Ramos (cell line): ENCODE measurements around the gene TNFSF8.

Experiments
- in situ Hi-C: fragments of 300-500 bp; cut with MboI; formaldehyde crosslinking; loops from one replicate; pipeline ENCODE4 v1.14.3; 2022; ENCODE audit warnings: low sequenced_read_pairs; ENCODE audit not compliant: unreplicated experiment

TNFSF8 gene, protein sequence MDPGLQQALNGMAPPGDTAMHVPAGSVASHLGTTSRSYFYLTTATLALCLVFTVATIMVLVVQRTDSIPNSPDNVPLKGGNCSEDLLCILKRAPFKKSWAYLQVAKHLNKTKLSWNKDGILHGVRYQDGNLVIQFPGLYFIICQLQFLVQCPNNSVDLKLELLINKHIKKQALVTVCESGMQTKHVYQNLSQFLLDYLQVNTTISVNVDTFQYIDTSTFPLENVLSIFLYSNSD

DNA sequence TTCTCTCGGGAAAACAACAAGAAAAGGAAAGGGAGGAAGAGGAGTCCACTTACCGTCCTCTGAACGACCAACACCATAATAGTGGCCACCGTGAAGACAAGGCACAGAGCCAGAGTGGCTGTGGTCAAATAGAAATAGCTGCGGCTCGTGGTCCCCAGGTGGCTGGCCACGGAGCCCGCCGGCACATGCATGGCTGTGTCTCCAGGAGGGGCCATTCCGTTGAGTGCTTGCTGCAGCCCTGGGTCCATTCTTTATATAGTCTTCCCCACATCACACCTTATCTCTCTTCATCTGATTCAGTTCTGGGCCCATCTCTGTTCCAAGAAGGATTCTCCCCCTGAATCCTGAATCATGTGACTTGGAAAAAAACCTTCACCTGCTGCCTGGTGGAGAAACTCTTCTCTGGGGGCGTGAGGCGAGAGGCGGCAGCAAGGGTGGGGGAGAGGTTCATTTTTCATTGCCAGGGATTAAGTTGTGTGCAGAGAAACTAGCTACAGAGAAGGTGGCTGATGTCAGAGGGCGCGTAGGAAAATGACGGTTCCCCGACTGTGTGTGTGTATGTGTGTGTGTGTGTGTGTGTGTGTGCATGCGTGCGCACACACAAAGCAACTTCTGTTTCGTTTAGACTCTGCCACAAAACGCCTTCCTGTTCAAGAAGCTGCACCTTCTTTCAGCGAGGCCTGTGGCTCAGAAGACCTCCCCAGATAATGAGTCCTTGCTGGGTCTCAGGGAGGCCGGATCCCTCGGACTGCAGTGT lies at the start of gene TNFSF8:
Gene TNFSF8 (minus strand): TSS at position 536 of the 757 bp plus-strand sequence. CDS start 288 bp downstream, at position 248.
- in situ Hi-C loops = no loop called here

DNA sequence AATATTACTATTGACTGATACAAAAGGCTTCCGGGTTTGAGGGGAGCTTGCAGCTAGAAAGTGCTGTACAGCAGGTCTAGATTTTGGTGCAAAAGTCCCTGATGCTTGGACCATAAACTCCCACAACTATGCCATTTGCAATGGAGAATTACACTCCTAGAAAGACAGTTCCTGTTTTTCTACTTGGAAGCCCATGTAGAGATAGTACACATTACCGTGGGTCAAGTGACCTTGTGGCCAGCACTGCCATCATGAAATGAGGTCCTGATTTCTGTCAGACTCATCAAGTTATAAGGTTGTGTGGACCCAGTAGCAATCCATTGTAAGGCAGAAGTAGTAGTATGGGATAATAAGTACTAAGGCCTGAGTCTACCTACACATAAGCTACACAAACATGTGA lies 42.8 kb upstream of the TNFSF8 start:
- in situ Hi-C loops = no loop called here

DNA sequence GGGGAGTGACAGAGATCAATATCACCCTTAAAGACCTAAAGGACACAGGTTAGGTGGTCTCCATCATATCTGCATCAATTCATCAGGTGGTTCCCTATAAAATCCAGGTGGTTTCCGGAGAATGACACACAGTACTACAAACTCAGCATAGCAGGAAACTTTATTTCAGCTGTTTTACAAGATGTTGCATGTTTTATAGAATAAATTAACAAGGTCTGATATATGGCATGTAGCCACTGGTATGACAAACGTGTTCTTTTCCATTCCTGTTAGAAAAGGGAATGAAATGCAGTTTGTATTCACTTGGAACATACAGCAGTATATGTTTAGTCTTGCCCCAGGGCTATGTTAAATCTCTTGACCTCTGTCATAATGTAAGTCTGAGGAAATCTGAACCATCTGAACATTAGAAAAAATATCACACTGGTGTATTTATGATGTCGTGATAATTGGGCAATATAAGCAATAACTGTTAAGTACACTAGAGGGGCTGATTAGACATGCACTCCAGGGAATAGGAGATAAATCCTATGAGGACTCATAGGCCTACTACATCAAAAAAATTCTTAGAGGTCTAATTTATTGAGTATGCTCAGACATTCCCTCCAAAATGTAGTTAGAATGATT lies 42.2 kb upstream of the TNFSF8 start:
- in situ Hi-C loops = no loop called here

DNA sequence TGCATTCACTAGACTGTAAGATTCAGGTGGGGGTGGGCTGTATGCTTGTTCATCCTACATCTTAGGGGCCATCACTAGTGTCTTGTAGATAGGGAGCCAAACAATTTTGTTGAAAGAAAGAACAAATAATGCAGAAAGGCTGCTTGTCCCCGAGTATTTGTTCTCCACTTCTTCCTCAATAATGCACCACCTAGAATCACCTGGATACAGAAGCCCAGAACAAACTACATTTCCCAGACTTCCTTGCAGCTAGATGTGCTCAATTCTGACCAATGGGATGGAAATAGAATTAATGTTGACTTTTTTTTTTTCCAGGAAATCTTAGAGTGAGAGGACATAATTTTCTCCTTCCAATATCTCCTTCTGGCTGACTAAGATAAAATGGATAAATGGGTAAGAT lies 38.9 kb upstream of the TNFSF8 start:
- in situ Hi-C loops = no loop called here

DNA sequence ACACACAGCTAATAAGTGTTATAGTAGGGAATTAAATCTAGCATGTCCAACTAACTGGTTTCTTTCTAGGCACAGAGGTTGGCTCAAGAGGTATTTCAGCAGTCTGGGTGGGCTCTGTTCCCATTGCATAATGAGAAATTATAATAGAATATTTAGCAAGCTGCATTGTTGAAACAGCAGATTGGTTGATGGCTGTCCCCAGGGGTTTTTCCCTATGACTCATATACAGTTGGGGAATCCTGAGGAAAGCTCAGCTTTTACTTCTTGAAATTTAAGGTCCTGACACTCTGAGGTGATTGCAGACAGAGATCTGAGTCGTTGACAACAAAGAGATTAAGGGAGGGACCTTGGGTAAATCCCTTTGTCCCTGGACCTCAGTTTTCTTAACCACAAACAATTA lies 38.3 kb upstream of the TNFSF8 start:
- in situ Hi-C loops = no loop called here

DNA sequence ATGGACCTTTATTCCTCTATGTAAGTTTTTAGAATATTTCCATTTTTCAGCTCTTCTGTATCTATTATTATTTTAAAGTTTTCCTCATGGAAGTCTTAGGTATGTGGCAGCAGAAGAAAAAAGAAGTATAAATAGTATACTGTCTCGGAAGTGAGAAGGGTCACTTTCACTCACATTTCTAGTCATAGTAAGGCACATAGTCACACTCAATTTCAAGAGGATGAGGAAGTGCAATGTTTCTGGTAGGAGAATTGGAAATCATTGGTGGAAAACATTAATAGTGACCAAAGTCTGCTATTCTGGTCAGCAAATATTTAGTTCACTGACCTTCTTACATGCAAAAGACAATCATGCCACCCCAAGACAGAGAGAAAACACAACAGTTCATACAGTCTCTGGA lies 35.2 kb upstream of the TNFSF8 start:
- in situ Hi-C loops = no loop called here

DNA sequence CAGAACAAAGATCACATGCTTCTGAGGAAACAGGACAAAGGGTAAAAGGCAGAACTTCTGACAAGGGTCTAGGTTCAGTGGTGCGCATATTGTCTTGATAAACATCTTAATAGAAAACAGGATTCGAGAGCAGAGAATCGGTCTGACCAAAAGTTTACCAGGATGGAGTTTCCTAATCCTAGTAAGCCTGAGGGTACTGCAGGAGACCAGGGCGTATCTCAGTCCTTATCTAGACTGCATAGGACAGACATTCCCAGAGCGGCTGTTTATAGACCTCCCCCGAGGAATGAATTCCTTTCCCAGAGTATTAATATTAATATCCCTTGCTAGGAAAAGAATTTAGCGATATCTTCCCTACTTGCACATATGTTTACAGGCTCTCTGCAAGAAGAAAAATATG lies 32.4 kb upstream of the TNFSF8 start:
- in situ Hi-C loops = no loop called here

DNA sequence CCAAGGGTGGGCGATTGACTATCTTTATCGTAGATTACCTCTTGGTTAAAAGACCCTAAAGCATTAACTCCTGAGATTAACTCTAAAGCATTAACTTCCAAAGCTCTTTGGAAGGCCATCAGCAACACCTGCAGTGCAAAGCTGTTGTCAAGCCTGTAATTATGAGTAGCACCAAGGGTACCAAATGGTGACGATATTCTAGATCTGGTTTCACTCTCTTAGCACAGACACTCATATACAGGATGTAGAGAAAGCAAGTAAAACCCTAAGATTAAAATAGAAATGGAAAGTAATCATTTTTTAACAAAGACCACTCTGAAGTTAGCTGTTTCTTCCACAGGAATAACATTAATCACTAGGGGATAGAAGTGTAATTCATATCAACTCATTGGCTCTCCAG lies 29.9 kb upstream of the TNFSF8 start:
- in situ Hi-C loops = no loop called here

DNA sequence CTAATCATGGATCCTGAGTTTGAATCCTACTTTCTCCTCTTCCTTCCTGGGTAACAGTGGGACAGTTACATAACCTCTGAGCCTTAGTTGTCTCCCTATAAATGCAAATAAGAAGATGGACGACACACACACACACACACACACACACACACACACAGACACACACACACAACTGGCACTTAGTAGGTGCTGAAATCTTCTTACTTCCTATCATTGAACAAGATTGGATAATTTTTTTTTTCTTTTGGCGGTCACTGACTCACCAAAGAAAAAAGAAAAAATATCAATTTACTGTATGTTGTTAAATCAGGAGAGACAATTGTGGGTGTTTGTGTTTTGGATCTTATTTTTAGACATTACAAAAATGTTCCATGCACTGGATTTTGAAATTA lies 28.4 kb upstream of the TNFSF8 start:
- in situ Hi-C loops = no loop called here

DNA sequence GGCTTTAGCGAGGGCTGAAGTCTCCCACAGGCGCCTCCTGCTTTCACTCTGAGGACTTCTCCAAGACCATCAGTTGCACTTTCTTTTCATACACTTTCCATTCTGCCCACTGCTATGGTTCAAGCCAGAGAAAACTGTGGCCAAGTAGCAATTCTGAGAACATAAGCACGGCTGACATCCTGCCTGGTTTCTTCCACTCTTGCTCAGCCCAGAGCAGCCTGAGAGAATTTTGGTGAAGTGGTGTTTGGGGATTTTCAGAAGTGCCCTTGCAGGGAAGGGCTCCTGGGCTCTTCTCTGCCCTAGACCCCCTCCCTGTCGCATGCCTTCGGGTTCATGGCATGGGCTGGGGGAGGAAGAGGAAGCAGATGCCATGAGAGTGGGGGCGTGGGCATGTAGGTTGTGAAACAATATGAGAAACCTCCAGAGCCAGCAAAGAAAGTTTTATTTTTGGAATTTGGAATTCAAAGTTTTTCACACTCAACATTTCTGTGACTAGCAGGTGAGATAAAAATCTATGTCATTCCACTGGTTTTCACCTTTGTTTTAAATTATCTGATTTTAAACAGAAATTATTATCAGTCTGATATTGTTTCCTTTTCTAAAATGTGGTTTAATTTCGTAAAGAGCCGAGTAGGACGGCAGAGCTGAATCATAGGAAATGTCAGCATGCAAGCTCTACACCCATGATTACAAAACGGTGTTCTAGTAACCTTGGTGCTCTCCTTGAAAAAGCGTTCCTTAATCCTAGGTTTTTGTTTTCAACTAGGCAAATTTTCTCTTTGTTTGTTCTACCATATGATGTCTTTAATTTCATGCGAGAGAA lies 27.8 kb upstream of the TNFSF8 start:
- in situ Hi-C loops = no loop called here

DNA sequence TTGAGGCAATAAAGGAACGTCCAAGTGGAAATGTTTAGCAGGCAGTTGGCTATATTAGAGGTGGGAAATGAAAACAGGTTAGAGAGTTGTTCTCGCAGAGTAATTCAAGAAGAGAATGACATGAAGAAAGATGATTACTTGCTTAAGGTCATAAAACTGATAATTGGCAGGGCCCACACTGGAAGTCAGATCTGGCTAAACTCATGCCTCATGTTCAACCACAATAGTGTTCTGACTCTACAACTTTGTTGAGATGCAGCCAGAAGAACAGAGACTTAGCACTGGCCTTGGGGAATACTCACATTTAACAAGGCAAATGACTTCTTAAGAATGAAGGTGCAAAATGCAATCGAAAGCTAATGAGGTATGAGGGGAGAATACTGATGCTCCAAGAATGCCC lies 27.2 kb upstream of the TNFSF8 start:
- in situ Hi-C loops = no loop called here

DNA sequence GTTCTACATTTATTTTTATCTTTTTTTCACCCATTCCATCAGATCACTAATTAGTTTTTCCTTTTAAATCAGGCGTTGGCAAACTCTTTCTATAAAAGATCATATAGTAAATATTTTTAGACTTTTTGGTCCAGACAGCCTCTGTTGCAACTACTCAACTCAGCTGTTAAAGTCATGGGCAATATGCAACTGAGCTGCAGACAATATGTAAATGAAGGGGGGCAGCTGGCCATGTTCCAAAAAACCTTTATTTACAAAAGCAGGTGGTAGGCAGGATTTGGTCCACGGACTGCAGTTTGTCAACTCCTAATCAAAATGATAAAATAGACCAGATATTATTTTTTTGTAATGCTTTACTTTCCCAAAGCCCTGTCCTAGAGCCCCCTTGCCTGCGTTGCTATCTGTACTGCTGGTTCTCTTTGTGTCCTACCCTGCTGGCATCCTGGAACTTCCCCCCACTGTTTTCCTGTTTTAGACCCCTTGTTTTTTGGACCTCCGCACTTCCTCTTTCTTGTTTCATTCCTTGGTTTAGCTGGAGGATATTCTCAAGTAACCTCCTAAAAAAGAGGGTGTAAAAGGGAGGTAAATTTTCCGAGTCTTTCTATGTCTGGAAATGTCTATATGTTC lies 24.7 kb upstream of the TNFSF8 start:
- in situ Hi-C loops = no loop called here

DNA sequence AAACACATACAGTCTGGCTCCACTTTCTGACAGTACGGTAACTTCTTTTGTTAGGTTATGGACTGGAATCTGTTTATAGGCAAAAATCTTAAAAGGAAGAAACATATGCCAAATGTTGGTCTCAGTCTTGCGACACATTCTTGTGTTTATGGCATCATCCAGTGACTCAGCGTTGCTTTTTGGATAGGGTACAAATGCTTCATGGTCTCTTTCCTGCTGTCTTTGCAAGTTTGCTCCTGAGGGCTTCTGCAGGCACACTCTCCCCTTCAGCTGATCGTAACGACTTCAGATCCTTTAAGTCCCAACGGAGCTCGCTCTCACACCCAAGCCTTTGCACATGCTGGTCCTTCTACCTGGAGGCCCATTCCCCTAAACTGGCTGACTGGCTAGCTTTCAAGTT lies 23.6 kb upstream of the TNFSF8 start:
- in situ Hi-C loops = no loop called here

DNA sequence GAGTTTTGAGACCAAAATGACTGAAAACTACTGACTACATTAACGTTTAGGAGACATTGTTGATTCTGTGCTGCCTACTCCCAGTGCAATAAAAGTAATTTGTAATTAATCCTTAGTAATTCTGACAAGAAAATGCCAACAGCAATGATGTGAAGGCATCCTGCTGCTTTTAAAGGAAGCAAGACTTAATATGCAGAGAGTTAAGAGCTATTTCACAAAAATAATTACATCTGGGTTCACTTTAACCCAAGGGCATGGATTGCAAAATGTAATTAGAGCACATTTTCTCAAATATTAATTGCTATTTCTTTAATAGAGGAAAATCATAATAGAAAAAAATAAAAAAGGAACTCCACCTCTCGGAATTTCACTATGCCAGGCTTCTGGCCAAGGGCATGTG lies 22.7 kb upstream of the TNFSF8 start:
- in situ Hi-C loops = no loop called here

DNA sequence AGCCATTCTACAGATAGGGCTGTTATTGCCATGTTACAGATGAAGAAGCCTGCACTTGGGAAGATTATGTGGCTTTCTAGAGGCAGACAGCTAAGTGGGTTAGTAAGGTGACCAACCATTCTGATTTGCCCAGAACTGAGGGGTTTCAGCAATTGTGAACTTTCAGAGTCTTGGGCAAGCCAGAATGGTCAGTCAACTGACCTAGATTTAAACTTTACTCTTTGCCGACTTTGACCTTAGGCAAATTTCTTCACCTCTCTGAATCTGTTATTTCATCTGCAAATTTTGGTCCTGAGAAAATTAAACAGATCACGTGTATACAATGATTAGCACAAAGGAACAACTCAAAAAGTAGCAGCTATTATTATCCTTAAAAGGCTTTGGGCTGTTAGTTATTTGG lies 20.4 kb upstream of the TNFSF8 start:
- in situ Hi-C loops = no loop called here

DNA sequence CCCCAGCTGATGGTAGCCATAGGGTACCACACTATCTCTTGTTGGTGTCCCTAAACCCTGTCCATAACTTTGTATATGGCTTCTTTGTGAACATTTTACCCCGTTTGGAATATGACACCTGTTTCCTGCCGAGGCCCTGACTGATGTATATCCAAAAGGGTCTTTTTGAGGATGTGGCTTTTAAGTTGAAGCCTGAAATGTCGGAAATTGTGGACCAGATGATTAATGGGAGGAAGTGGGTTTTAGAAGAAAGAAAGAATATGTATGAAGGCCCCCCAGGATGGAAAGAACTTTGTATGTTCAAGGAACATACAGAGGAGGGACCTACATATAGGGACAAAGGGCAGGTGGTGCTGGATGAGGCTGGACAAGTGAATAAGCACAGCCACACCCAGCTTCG lies 16.7 kb upstream of the TNFSF8 start:
- in situ Hi-C loops = no loop called here

DNA sequence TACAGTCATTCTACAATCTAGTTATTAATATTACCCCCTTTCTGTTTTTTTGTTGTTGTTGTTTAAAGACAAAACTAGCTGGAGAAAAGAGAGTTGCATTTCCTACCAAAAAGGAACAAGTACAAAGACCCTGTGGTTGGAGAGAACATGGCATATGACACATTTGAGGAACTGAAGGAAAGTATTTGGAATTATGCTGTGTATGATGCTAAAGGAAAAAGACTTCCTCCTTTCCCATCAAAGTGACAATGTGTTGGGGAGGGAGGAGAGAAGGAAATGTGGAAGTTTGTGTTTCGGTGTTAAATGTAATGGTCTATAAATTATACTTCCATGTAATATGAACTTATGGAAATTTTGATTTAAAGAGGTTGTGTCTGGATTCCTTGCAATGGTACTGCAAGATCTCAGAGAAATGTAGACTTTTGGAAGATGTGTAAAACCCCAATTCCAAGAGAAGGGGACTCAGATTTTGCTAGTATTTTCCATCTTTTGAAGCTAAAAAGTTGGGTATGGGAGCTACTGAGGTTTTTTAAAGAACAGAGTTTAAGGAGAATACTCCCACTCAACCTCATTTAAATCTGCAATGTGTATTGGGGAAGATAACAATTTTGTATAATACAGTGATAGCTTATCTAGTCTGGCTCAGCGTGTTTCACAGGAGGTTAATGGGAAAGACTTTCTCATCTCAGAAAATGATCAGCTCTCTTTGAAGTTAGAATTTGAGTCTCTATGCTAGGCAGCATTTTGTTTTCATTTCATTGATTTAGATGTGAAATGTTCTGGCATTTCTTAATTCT lies 15.4 kb upstream of the TNFSF8 start:
- in situ Hi-C loops = no loop called here

DNA sequence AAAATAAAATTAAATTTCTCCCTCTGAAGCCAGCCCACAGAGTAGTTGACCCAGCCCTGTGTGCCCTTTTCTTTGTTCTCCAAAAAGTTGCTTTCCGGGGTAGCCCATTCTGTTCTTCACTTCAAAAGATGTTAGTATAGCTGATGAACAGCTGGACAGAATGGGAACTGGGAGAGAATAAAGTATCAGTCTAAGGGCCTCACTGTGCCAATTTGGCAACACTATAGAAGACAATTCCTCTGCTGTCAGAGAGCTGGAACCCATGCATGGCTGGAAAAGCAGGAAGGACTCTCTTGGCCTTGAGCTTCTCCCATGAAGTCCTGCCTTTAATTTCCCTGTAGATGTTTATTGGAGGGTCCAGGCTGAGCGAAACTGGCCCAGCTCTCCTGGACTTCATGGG lies 11.0 kb upstream of the TNFSF8 start:
- in situ Hi-C loops = no loop called here

DNA sequence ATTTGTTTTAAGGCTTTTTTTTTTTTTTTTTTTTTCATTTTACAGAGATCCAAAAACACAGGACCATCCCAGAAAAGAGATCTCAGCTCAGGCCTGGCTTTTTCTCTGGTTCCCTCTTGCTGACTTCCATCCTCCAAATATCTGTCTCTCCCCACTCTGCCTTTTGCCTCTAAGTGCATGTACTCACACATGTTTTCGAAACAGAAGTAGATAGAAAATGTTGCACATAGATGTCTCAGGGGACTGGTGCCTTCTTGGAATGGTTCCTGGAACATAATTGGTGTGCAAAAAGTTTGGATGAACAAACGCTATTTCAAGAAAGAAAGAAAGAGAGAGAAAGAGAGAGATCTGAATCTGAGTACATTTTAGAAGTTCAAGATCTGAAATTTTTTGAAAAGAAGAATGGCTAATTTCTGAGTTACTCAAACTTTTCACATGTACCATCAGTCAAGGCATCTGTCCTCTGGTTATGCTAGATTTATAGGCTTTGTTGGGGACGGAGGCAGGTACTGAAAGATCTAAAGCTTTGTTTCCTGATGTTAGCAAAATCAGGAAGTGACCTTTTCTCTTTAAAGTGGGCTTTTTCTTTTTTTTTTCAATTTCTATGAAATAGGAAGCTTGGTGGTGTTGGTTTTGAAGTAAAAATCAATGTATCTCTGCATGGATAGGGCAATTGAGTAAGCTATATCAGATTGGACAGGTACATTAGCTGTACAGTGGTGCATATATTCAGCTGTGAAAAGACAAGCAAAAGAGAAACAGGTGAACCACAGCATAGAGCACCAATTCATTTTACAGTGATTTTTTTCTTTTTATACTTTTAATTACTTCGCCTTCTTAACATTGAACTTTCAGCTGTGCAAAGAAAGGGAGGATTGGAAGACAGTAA lies 8.5 kb upstream of the TNFSF8 start:
- in situ Hi-C loops = no loop called here
